Activated CD8-positive, alpha-beta memory T cell treated with anti-CD3 and anti-CD28 coated beads for 1 hour (primary cell): Measurements from ENCODE around the gene KCNK4.
A peak's percentile ranks its signal among the peaks of the same experiment; 100 is the strongest.
"Not testable (repeated sequence)": the region's sequence is repeated elsewhere in the genome, so short reads cannot be mapped to it uniquely, and the experiment has no call there.

Experiments
- DNase-seq, 2 donors: peaks; one replicate each; pipeline ENCODE4 v3.0.0-alpha.2; 2020; ENCODE audit warnings: low read depth in 1 of 2; ENCODE audit errors: extremely low read depth in 1 of 2

The KCNK4 gene

DNA sequence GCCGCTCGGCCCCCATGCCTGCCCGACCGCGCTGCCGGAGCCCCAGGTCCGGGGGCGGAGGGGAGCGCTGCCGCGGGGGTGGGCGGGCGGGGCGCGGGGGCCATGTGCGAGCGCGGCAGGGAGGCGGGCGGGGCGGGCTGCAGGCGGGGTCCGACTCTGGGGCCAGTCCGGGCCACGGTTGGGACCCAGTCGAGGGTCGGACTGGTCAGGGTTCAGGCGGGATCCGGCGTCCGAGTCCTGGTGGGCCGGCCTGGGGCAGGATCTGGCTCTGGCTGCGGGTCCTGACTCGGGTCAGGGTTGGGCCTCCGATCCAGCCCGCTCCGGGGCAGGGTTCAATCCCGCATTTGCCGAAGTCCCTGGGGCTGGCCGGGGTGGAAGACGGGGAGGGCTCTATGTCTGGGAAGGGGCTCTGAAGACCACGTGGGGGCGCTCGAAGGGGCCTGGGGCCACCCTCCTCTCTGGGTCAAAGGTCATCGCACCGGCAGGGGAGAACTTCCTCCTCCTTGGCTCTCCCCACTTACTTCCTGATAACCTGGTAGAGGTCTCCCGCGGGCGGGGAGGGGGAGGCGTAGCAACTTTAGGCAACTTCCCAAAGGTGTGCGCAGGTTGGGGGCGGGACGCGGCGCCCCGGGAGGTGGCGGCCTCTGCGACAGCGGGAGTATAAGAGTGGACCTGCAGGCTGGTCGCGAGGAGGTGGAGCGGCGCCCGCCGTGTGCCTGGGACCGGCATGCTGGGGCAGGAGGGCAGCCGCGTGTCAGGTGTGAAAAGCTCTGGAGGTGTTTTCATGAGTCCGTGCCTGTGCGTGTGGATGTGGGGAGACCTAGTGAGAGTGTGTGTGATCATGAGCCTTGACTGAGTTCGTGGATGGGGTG is 14.8 kb downstream of the KCNK4 start:
- DNase-seq = peak in 1 of 2 donors; percentile 47

DNA sequence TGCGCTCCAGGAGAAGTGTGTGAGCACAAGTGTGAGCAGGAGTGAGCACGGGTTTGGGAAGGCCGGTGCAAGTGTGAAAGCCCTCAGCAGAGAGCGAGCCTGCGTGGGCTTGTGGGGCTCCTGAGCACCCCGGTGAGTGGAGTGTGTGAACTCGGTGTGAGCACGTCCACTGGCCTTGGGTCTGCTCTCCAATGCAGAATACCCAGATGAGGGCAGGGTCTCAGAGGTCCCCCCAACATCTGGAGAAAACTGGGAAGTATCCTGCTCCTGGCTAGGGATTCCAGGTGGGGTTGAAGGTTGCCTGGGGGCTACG is 15.4 kb downstream of the KCNK4 start:
- no peak for DNase-seq

DNA sequence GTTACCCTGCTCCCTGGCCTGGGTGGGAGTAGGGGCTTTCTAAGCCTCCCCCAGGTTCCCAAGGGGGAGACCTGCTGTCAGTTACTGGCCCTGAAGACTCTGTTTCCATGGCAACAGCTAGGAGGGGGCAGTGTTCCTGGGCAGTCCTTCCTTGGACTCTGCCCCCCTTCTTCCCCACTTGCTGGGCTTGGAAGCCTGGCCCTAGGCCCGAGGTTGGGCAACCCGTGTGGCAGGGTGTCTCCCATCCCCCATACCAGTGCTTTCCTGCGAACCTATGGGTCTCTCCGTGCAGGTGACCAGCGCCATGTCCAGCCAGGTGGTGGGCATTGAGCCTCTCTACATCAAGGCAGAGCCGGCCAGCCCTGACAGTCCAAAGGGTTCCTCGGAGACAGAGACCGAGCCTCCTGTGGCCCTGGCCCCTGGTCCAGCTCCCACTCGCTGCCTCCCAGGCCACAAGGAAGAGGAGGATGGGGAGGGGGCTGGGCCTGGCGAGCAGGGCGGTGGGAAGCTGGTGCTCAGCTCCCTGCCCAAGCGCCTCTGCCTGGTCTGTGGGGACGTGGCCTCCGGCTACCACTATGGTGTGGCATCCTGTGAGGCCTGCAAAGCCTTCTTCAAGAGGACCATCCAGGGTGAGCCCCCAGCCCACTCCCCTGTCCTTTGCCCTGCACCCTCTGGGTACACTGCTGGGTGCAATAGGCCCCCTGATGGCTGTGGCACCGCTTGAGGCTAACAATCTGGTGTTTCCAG is 15.9 kb downstream of the KCNK4 start:
- no peak for DNase-seq

DNA sequence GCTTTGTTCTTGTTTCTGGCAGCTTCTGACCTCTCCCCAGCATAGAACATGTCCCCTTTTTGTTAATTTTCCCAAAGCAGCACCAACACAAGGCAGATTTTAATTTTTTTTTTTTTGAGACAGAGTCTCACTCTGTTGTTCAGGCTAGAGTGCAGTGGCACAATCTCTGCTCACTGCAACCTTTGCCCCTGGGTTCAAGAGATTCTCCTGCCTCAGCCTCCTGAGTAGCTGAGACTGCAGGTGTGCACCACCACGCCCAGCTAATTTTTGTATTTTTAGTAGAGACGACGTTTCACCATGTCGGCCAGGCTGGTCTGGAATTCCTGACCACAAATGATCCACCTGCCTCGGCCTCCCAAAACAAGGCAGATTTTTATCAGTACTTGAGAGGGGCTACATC is 16.7 kb downstream of the KCNK4 start:
- DNase-seq = not testable (repeated sequence)

DNA sequence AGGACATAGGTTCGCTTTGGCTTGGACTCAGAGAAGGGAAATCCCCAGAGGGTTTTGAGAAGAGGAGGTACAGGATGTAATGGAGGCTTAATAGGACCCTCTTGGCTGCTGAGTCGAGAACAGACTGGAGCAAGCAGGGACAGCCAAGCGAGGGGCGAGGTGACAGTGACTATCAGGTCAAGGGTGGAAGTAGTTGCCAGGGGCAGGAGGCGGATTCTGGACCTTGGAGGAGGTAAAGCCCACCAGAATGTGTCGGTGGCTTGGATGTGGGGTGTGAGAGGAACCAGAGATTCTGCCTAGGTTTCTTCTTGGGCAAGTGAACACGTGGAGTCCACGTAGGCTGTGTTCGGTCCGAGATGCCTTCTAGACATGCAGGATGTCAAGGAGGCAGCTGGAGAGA is 21.8 kb downstream of the KCNK4 start:
- no peak for DNase-seq

DNA sequence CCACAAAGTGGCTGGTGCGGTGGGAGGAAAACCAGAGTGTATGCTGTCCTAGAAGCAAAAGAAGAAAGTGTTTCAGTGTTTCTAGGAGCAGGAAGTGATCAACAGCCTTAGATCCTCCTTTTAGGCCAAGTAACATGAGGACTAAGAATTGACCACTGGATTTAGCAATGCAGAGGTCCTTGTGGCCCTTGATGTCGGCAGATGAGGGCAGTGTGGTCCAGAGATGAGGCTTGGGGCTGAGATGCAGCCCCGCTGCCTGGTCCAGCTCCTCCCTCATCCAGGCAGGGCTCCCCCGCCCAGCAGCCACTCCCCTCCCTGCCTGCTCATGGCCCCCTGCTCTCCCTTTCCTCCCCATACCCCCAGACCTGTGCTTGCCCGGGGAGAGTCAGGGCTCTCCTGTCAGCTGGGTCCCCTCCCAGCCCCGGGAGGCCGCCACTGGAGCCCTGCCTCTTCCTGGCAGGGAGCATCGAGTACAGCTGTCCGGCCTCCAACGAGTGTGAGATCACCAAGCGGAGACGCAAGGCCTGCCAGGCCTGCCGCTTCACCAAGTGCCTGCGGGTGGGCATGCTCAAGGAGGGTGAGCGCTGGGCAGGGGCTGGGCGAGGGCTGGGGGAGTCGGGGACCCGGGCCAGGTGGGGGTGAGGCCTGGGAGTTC is 22.5 kb downstream of the KCNK4 start:
- DNase-seq = no peak

DNA sequence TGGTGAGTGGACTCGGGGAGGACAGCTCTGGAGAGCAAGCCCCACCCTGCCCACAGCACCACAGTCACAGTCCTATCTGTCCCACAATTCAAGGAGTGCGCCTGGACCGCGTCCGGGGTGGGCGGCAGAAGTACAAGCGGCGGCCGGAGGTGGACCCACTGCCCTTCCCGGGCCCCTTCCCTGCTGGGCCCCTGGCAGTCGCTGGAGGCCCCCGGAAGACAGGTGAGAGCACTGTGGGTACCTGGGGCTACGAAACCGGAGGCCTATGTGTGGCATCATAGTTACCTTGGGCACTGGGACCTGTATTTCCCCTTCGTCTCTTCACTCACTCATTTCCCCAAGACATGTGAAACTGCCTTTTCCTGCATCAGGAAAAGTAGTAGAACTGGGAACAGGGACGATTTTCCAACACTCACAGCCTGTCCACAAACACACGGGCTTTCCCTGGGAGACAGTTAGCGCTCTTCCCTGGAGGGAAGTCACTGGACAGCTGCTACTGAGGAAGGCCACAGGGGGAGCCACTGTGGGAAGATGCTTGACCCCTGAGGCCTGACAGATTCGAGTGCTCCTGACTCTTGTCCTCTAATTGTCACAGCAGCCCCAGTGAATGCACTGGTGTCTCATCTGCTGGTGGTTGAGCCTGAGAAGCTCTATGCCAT is 23.2 kb downstream of the KCNK4 start:
- DNase-seq = no peak

DNA sequence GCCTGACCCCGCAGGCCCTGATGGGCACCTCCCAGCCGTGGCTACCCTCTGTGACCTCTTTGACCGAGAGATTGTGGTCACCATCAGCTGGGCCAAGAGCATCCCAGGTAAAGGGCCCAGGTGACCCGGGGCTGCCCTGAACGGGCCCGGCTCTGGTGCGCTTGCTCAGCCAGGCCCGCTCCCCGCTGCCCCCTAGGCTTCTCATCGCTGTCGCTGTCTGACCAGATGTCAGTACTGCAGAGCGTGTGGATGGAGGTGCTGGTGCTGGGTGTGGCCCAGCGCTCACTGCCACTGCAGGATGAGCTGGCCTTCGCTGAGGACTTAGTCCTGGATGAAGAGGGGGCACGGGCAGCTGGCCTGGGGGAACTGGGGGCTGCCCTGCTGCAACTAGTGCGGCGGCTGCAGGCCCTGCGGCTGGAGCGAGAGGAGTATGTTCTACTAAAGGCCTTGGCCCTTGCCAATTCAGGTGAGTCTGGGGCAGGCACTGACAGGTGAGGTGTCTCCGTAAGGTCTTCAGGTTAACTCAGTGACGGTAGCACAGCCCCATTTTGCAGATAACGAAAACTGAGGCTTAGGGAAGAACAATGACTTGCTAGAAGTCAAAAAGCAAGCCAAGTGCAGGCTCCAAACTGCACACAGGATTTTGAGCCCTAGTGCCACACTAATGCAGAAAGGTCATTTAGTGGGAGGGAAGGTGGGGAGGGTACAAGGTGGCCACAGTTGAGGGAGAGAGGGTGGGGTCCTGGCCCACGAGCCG is 23.9 kb downstream of the KCNK4 start:
- DNase-seq = no peak

DNA sequence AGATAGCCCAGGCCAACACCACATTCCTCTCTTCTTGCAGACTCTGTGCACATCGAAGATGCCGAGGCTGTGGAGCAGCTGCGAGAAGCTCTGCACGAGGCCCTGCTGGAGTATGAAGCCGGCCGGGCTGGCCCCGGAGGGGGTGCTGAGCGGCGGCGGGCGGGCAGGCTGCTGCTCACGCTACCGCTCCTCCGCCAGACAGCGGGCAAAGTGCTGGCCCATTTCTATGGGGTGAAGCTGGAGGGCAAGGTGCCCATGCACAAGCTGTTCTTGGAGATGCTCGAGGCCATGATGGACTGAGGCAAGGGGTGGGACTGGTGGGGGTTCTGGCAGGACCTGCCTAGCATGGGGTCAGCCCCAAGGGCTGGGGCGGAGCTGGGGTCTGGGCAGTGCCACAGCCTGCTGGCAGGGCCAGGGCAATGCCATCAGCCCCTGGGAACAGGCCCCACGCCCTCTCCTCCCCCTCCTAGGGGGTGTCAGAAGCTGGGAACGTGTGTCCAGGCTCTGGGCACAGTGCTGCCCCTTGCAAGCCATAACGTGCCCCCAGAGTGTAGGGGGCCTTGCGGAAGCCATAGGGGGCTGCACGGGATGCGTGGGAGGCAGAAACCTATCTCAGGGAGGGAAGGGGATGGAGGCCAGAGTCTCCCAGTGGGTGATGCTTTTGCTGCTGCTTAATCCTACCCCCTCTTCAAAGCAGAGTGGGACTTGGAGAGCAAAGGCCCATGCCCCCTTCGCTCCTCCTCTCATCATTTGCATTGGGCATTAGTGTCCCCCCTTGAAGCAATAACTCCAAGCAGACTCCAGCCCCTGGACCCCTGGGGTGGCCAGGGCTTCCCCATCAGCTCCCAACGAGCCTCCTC is 24.8 kb downstream of the KCNK4 start:
- DNase-seq = not testable (repeated sequence)

DNA sequence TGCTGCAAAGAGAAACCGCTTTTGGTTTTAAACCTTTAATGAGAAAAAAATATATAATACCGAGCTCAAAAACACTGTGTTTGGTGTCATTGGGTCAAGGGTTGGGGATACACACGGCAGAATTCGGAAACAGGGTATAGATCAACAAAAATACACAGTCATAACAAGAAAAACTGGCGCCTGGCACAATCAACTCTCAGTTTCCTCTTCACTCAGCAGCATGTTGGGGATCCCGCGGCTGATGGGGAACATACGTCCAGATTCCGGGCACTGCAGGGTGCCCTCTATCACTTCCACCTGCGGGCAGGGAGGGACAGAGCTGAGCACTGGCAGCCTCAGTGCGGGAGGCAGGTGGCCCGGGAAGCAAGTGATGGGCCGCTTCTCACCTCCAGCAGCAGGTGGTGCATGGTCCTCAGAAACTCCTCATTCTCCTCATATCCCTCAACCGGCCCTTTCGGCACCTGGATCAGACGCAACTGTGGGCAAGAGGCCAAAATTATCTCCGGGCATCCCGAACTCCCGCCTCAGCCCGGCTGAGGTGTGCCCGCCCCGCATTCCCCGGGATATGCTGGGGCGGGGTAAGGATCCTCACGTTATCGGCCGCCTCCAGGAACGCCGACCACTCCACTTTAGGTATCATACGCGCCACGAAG is 25.7 kb downstream of the KCNK4 start:
- no peak for DNase-seq

DNA sequence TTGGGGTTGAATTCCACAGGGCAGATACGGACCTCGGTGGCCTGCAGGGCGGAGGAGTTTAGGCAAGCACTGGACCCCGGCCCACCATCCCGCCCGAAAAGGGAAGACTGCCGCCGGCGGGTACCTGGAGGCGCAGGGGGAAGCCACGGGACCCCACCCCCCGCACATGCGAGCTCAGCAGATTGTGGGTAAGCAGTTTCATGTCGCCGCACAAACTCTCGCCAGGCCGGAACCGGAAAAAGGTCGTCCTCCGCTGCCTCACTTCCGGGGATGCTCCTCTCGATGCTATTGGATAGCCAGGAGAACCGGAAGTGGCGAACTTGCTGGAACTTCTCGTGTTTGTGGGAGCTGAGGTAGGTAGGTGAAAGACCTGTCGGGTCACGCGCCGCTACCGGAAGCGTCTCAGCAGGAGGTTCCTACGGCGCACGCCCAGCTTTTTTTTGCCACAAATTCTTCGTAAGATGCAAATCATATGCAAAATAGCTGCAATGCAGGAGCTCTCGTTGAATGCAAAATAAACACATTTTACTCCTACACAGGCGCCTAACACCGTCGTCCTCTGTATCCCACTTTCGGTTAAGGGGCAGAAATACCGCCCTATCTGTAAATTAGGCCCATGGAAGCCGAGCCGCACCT is 26.3 kb downstream of the KCNK4 start, which contains the start of gene TRMT112:
TRMT112 (minus strand) TSS at position 235 of the 636 bp plus-strand sequence; CDS start at position 202, 33 bp downstream.
- peak; percentile 89 to 91 for DNase-seq

DNA sequence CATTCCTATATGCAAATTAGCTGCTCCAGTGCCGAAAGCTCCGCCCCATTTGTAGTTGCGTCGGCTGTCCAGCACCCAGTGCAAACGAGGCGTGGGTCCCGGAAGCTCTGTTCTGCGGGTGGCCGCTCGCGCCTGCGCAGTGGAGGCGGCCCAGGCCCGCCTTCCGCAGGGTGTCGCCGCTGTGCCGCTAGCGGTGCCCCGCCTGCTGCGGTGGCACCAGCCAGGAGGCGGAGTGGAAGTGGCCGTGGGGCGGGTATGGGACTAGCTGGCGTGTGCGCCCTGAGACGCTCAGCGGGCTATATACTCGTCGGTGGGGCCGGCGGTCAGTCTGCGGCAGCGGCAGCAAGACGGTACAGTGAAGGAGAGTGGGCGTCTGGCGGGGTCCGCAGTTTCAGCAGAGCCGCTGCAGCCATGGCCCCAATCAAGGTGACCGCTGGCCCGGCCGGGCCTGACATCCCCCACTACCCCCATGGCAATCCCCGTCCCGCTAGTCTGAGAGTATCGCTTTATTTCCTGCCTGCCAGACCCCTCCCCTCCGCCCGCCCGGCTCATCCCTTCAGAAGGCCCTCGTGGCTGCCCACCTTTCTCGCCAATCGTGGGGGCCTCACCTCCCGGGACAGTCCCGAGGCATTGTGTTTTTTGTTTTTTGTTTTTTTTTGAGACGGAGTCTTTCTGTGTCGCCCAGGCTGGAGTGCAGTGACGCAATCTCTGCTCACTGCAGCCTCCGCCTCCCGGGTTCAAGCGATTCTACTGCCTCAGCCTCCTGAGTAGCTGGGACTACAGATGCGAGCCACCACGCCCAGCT is 27.1 kb downstream of the KCNK4 start, which contains the start of gene PRDX5:
PRDX5 (plus strand) TSS at position 161 of the 805 bp plus-strand sequence; CDS start at position 256, 95 bp downstream.
- peak; percentile 84 to 85 for DNase-seq

DNA sequence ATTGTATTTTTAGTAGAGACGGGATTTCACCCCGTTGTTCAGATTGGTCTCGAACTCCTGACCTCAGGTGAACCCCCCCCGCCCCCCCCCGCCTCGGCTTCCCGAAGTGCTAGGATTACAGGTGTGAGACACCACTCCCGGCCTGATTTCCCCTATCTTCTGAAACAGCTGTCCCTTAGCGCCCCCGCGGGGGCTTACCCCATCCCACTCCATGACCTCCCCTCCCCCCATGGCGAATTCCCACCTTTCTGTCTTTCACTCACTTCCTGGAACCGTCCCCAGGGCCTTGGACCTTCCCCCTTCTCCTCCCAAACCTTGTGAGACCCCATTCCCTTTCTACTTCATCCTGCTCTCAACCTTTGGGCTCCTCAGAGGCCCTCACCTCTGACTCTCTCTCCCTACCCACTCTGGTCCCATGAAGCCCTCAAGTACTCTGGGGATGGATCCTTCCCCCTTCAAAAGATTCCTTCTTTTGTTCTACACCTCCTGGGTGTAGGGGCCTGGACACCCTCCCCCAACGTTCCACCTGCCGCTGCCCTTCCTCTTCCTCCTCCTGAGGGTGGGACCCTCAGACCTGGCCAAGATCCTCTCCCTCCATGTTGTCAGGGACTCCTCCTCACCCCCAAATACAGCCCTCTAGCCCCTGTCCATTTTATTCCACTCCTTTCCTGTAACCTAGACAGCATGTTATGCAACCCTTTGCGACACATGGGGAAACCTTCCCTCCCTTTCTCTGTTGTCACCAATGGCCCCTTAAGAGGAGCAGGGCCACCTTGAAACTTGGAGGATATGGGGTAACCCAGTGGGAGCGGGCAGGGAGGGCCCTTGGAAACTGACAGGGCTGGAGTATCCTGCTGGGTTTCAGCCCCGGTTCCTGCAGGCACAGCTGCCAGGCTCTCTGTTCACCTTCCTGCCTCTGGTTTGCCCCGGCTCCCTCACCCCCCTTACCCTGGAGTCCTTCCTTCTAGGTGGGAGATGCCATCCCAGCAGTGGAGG is 28.0 kb downstream of the KCNK4 start:
- DNase-seq = no peak

DNA sequence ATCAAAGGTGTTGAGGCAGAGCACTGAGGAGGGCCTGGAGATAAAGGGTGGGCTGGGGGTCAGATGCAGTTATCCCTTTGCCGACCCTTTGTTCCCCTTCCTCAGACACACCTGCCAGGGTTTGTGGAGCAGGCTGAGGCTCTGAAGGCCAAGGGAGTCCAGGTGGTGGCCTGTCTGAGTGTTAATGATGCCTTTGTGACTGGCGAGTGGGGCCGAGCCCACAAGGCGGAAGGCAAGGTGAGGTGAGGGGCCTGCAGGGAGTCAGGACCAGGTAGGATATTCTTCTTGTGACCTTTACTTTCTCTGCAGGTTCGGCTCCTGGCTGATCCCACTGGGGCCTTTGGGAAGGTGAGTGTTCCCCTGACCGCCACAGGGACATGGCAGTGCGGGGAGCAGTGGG is 29.5 kb downstream of the KCNK4 start:
- DNase-seq = no peak

DNA sequence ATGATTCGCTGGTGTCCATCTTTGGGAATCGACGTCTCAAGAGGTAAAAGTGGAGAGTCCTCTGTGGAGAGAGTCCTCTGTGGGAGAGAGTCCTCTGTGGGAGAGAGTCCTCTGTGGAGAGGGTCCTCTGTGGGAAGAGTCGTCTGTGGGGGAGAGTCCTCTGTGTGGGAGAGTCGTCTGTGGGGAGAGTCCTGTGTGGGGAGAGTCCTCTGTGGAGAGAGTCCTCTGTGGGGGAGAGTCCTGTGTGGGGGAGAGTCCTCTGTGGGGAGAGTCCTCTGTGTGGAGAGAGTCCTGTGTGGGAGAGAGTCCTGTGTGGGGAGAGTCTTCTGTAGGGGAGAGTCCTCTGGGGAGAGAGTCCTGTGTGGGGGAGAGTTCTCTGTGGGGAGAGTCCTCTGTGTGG is 29.9 kb downstream of the KCNK4 start:
- no peak for DNase-seq

DNA sequence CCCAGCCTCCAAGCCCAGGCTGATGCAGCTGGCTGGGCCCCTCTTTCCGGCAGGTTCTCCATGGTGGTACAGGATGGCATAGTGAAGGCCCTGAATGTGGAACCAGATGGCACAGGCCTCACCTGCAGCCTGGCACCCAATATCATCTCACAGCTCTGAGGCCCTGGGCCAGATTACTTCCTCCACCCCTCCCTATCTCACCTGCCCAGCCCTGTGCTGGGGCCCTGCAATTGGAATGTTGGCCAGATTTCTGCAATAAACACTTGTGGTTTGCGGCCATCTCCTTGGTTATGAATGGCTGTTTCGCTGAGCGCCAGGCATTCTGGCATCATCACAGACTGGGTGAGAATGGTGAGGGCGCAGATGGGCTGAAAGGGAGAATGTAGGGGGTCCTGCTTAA is 30.4 kb downstream of the KCNK4 start:
- DNase-seq = no peak
